DND-41 (cell line): ENCODE data around the gene DEFB123.

Source experiments
- EZH2 ChIP-seq: IDR thresholded peaks from 3 replicates; pipeline ENCODE4 v1.6.1; 2012; ENCODE audit warnings: borderline replicate concordance, low read depth, mild to moderate bottlenecking, moderate library complexity, low read length, inconsistent platforms; ENCODE audit not compliant: severe bottlenecking
- TF ChIP-seq, protein P1 (sequence below): IDR thresholded peaks from 2 replicates; pipeline ENCODE4 v1.5.1; 2012; ENCODE audit warnings: borderline replicate concordance, low read length, moderate library complexity, mild to moderate bottlenecking; ENCODE audit not compliant: poor library complexity, severe bottlenecking; ENCODE audit errors: extremely low read depth

DNA sequence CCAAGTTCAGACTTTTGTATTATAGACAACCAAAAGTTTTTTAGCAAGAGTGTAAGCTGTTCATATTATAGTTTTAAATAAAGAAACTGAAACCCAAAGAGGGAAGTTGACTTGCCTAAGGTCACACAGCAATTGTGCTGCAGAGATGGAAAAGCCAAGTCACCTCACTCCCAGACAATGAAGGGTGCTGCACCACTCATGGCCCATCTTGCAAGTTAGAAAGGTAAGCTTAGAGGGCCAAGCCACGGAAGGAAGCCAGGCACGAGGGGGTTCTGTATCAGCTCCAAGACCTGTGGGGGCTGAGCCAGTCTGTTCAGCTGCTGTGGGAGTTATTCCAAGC, 33.6 kb downstream of the DEFB123 start:
- TF ChIP-seq, protein P1, sequence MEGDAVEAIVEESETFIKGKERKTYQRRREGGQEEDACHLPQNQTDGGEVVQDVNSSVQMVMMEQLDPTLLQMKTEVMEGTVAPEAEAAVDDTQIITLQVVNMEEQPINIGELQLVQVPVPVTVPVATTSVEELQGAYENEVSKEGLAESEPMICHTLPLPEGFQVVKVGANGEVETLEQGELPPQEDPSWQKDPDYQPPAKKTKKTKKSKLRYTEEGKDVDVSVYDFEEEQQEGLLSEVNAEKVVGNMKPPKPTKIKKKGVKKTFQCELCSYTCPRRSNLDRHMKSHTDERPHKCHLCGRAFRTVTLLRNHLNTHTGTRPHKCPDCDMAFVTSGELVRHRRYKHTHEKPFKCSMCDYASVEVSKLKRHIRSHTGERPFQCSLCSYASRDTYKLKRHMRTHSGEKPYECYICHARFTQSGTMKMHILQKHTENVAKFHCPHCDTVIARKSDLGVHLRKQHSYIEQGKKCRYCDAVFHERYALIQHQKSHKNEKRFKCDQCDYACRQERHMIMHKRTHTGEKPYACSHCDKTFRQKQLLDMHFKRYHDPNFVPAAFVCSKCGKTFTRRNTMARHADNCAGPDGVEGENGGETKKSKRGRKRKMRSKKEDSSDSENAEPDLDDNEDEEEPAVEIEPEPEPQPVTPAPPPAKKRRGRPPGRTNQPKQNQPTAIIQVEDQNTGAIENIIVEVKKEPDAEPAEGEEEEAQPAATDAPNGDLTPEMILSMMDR: no peak
- TF ChIP-seq EZH2: no peak
